ENCODE data around the gene KAT6B.

KAT6B gene

GRCh38 chr10:74823791-74824183, 2.6 kb upstream of the KAT6B start:
- DNase-seq (ENCODE audit: low spot score) = no peak

- DNase-seq (ENCODE audit: low spot score) = no peak
Observed at GRCh38 chr10:74824184-74824899, 2.1 kb upstream of the KAT6B start.

- DNase-seq (ENCODE audit: low spot score) = no peak
Observed at GRCh38 chr10:74824900-74825370, 1.5 kb upstream of the KAT6B start.

- DNase-seq (ENCODE audit: low spot score) = peak; percentile 45
Observed at GRCh38 chr10:74825371-74826141, 844 bp upstream of the KAT6B start.

GRCh38 chr10:74827045-74827441, 643 bp downstream of the KAT6B start:
- DNase-seq (ENCODE audit: low spot score) = no peak

GRCh38 chr10:74827694-74828093, 1.3 kb downstream of the KAT6B start:
- no peak for DNase-seq (ENCODE audit: low spot score)

- no peak for DNase-seq (ENCODE audit: low spot score)
Observed at GRCh38 chr10:74828946-74829345, 2.5 kb downstream of the KAT6B start.

GRCh38 chr10:74831518-74832120, 5.2 kb downstream of the KAT6B start:
- no peak for DNase-seq (ENCODE audit: low spot score)

- no peak for DNase-seq (ENCODE audit: low spot score)
Observed at GRCh38 chr10:74835963-74836362, 9.6 kb downstream of the KAT6B start.

GRCh38 chr10:74836877-74837276, 10.5 kb downstream of the KAT6B start:
- no peak for DNase-seq (ENCODE audit: low spot score)

- no peak for DNase-seq (ENCODE audit: low spot score)
Observed at GRCh38 chr10:74837743-74838142, 11.3 kb downstream of the KAT6B start.

GRCh38 chr10:74839708-74840107, 13.3 kb downstream of the KAT6B start:
- DNase-seq (ENCODE audit: low spot score) = no peak

- DNase-seq (ENCODE audit: low spot score) = no peak
Observed at GRCh38 chr10:74841265-74841973, 15.0 kb downstream of the KAT6B start.

- no peak for DNase-seq (ENCODE audit: low spot score)
Observed at GRCh38 chr10:74842301-74842954, 16.0 kb downstream of the KAT6B start.

- no peak for DNase-seq (ENCODE audit: low spot score)
Observed at GRCh38 chr10:74846958-74847357, 20.6 kb downstream of the KAT6B start.

- no peak for DNase-seq (ENCODE audit: low spot score)
Observed at GRCh38 chr10:74851831-74852230, 25.4 kb downstream of the KAT6B start.

GRCh38 chr10:74852381-74852780, 26.0 kb downstream of the KAT6B start:
- DNase-seq (ENCODE audit: low spot score) = no peak

GRCh38 chr10:74854610-74855009, 28.2 kb downstream of the KAT6B start:
- DNase-seq (ENCODE audit: low spot score) = no peak

- DNase-seq (ENCODE audit: low spot score) = no peak
Observed at GRCh38 chr10:74855027-74855426, 28.6 kb downstream of the KAT6B start.

GRCh38 chr10:74855439-74855838, 29.0 kb downstream of the KAT6B start:
- DNase-seq (ENCODE audit: low spot score) = no peak

GRCh38 chr10:74856940-74857339, 30.5 kb downstream of the KAT6B start:
- DNase-seq (ENCODE audit: low spot score) = no peak

GRCh38 chr10:74857586-74857985, 31.2 kb downstream of the KAT6B start:
- no peak for DNase-seq (ENCODE audit: low spot score)

All from kidney tubule cell (primary cell).